ENCODE results near the gene CACNA2D2.
"Not testable (repeated sequence)": the region's sequence is repeated elsewhere in the genome, so short reads cannot be mapped to it uniquely, and the experiment has no call there.

The CACNA2D2 gene

DNA sequence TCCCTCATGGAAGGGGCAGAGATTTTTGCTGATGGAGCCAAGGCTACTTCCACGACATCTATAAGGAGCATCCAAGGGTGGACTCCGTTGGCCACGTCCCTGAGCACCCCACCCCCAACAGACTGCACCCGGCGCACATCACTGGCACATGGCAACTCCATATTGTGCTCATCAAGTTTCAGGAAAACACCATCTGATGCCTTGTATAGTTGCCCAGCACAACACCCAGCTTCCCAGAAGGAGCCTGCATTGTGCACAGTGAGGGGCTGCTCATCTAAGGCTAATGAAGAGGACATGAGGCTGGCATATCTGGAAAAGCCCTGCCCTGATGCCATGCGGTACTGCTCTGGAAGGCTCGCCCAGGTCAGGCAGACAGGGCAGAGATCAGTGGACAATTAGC, 15.0 kb upstream of the CACNA2D2 start:
- Mint-ChIP-seq H3K4me1 (ENCODE audit: low read depth) (peaks cover 9% of the 10 kb centered on the region), H3K9me3 (no peaks in the 10 kb centered on the region), H3K4me3 (no peak overlapping the region), H3K27ac (no peak overlapping the region), H3K27me3 (ENCODE audit: low read depth) (peaks cover 30% of the 10 kb centered on the region), H3K36me3 (ENCODE audit: low read depth) (no peaks in the 10 kb centered on the region)
- no peak for DNase-seq (ENCODE audit: low spot score)

DNA sequence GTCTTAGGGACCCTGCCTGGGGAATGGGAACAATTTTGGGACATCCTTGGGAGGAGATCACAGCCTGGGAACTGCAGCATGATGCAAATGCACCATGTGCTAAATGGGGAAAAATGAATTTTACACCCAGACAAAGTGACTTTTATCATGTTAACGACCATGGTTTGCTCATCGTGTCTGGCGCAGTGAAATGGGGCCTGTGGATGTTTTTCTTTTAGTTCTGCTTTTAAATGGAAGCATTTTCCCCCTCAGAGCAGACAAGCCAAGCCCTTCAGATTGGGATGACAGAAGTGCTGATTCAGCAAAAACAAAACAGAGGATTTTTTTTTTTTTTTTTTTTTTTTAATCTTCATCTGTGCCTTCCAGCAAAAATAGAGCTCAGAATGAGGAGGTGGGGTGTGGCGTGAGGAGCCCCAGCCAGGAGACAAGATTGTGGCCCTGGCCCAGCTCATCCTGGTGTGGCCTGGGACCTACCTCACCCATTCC, 14.3 kb upstream of the CACNA2D2 start:
- DNase-seq (ENCODE audit: low spot score) = no peak
- H3K36me3 Mint-ChIP-seq (ENCODE audit: low read depth) = no peaks in the 10 kb centered on the region
- H3K4me1 Mint-ChIP-seq (ENCODE audit: low read depth) = peaks cover 9% of the 10 kb centered on the region
- no peak overlapping the region for H3K27ac Mint-ChIP-seq
- H3K4me3 Mint-ChIP-seq = no peak overlapping the region
- peaks cover 30% of the 10 kb centered on the region for H3K27me3 Mint-ChIP-seq (ENCODE audit: low read depth)
- H3K9me3 Mint-ChIP-seq = no peaks in the 10 kb centered on the region

DNA sequence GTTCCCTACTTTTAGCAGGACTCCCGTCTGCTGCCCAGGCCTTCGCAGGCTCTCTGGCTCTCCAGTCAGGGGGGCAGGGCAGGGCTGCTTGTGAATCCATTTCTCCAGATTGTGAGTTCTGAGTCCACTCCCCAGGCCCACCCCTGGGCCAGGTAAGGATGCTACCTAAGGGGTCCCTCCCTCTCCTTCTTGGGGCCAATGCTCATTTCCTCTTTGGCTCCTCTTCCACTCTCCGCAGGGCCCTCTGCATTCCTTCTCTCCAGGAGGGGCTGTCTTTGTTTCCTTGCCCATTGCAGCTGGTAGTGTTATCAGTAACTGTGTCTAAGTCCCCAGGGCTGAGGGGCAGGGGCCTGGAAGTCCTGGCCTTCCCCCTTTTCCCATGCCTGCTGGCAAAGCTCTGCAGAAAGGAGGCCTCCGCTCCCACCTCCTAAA, 13.0 kb upstream of the CACNA2D2 start:
- H3K36me3 Mint-ChIP-seq (ENCODE audit: low read depth) = no peaks in the 10 kb centered on the region
- H3K9me3 Mint-ChIP-seq = no peaks in the 10 kb centered on the region
- peaks cover 9% of the 10 kb centered on the region for H3K4me1 Mint-ChIP-seq (ENCODE audit: low read depth)
- H3K27me3 Mint-ChIP-seq (ENCODE audit: low read depth) = peaks cover 27% of the 10 kb centered on the region
- no peak for DNase-seq (ENCODE audit: low spot score)
- H3K27ac Mint-ChIP-seq = no peak overlapping the region
- H3K4me3 Mint-ChIP-seq = no peak overlapping the region

DNA sequence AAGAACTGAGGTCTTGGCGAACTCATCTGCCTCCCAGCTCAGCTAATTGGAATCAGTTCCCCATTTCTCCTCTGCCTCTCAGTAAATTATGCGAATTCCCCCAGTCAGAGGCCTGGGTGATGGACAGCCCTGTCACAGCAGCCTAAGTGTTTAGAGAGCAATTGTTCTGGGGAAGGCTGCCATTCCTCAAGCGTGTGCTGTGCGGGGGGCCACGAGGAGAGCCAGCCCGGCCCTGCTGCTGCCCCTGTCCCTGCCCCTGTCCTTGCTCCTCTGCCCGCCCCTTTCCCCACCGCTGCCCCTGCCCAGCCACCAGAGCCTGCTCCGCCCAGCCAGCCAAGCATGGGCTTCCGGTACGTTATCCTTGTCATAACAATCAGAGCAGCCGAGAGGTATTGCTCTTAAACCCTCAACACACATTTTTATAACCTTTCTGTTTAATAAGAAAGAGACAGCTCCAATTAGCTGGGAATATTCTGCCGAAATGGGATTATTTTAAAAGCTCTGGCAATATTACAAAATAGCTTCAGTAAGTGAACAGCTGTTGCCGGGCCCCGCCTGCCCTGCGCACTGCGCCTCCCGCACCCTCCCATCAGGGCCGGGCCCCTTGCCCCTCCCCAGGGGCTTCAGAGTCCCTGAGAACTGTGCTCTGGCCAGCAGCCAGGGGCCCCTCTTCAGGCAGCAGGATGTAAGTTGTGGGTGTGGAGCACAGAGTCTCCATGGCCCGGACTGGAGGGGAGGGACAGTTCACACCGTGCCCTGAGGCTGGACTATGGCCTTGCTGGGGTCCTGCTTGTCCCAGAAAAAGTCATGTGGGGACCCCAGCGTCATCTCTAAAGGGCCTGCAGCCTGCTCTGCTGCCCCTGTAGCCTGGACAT, 12.4 kb upstream of the CACNA2D2 start:
- peaks cover 26% of the 10 kb centered on the region for H3K27me3 Mint-ChIP-seq (ENCODE audit: low read depth)
- no peaks in the 10 kb centered on the region for H3K9me3 Mint-ChIP-seq
- H3K4me1 Mint-ChIP-seq (ENCODE audit: low read depth) = peaks cover 9% of the 10 kb centered on the region
- H3K36me3 Mint-ChIP-seq (ENCODE audit: low read depth) = no peaks in the 10 kb centered on the region
- DNase-seq (ENCODE audit: low spot score) = no peak
- no peak overlapping the region for H3K4me3 Mint-ChIP-seq
- no peak overlapping the region for H3K27ac Mint-ChIP-seq

DNA sequence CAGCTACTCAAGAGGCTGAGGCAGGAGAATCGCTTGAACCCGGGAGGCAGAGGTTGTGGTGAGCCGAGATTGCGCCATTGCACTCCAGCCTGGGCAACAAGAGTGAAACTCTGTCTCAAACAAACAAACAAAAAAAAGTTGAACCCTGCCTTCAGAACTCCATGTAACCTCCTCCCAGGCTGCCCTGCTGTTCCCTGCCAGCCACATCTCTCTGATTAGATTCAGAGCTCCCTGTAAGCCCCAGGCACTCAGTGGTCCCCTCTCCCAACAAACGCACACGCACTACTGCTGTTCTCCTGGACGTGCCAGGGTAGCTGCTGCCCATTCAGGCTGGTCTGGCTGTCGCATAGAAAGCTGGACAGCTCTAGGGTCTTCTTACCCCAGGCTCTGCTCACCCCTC, 9.5 kb upstream of the CACNA2D2 start:
- not testable (repeated sequence) for H3K36me3 Mint-ChIP-seq (ENCODE audit: low read depth); H3K4me1 Mint-ChIP-seq (ENCODE audit: low read depth); H3K4me3 Mint-ChIP-seq; H3K27ac Mint-ChIP-seq; H3K9me3 Mint-ChIP-seq; DNase-seq (ENCODE audit: low spot score)
- H3K27me3 Mint-ChIP-seq (ENCODE audit: low read depth) = peaks cover 20% of the 10 kb centered on the region

DNA sequence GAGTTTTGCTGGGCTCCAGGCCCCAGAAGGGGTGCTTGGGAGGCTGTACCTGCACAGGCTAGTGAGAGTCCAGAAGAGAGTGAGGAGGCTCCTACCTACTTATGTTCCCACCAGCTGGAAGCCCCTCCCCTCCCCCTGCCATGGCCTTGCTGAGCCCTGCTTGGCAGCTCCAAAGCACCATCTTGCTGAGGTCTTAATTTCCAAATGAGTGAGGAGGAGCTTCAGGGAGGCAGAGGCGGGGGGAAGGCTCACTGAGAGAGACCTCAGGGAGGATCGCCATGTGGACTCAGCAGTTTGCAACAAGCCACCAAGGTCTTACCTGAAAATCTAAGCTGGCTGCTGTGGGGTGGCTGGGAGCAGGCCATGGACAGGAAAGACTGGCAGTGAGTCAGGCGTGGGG, 8.7 kb upstream of the CACNA2D2 start:
- Mint-ChIP-seq H3K4me3 (no peak overlapping the region), H3K27me3 (ENCODE audit: low read depth) (peaks cover 20% of the 10 kb centered on the region), H3K27ac (no peak overlapping the region), H3K36me3 (ENCODE audit: low read depth) (no peaks in the 10 kb centered on the region), H3K9me3 (no peaks in the 10 kb centered on the region), H3K4me1 (ENCODE audit: low read depth) (no peaks in the 10 kb centered on the region)
- DNase-seq (ENCODE audit: low spot score) = no peak

DNA sequence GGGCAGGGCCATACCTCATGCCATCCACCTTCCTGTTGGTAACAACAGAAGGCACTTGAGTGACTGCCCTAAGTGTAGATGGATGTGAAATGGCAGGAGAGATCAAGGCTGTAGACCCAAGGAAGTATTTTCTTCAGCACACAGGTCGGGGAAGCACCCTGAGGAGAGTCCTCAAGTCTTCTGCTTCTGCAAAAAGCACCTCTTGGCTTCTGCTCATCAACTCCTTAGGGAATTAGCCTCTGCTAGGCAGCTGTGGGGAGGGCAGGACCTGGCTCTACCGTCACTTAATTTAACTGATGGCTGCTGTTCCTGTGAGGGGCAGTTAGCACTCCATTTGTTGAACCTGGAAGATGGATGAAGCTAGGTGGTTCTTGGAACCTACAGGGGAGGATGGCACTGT, 6.9 kb upstream of the CACNA2D2 start:
- H3K4me1 Mint-ChIP-seq (ENCODE audit: low read depth) = no peaks in the 10 kb centered on the region
- H3K4me3 Mint-ChIP-seq = no peak overlapping the region
- DNase-seq (ENCODE audit: low spot score) = no peak
- no peaks in the 10 kb centered on the region for H3K36me3 Mint-ChIP-seq (ENCODE audit: low read depth)
- no peak overlapping the region for H3K27ac Mint-ChIP-seq
- H3K9me3 Mint-ChIP-seq = no peaks in the 10 kb centered on the region
- H3K27me3 Mint-ChIP-seq (ENCODE audit: low read depth) = peaks cover 20% of the 10 kb centered on the region

DNA sequence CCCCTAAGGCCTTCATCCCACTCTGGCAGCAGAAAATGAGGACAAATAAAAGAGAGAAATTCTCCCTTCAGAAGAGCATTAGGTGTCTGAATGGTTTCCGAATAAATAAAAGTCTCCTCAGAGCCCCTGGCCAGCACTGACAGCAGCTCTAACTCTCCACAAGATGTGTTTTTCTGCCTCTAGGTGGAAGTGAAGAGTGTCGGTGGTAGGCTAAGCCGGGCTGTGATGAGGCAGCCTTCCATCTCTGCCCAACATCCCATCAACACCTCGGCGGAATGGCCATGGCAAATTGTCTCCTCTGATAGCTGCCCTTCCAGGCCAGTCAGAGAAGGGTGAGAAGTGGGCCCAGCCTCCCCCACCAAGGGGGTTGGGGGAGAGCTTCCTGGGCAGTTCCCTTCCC, 6.3 kb upstream of the CACNA2D2 start:
- DNase-seq (ENCODE audit: low spot score) = no peak
- peaks cover 19% of the 10 kb centered on the region for H3K27me3 Mint-ChIP-seq (ENCODE audit: low read depth)
- H3K36me3 Mint-ChIP-seq (ENCODE audit: low read depth) = no peaks in the 10 kb centered on the region
- H3K27ac Mint-ChIP-seq = no peak overlapping the region
- no peak overlapping the region for H3K4me3 Mint-ChIP-seq
- no peaks in the 10 kb centered on the region for H3K4me1 Mint-ChIP-seq (ENCODE audit: low read depth)
- H3K9me3 Mint-ChIP-seq = no peaks in the 10 kb centered on the region

DNA sequence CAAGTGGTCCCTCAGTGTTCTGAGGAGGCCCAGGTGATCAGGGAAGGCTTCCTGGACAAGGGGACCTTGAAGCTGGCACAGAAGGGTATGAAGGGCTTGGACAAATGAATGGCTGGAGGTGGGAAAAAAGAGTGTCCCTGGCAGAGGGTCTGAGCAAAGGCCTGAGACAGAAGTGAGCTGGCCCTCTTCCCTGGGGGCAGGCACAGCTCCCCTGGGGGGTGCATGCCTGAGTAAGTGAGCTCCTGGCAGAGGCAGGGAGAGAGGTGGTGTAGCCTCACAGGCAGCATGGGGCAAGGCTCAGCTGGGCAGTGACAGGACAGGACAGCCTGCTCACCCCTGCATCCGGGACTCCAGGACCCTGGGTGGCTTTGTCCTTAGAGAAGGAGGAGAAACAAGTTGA, 5.4 kb upstream of the CACNA2D2 start:
- Mint-ChIP-seq H3K4me1 (ENCODE audit: low read depth) (no peaks in the 10 kb centered on the region), H3K36me3 (ENCODE audit: low read depth) (no peaks in the 10 kb centered on the region), H3K27me3 (ENCODE audit: low read depth) (peaks cover 25% of the 10 kb centered on the region), H3K4me3 (no peak overlapping the region), H3K9me3 (no peaks in the 10 kb centered on the region), H3K27ac (no peak overlapping the region)
- no peak for DNase-seq (ENCODE audit: low spot score)

DNA sequence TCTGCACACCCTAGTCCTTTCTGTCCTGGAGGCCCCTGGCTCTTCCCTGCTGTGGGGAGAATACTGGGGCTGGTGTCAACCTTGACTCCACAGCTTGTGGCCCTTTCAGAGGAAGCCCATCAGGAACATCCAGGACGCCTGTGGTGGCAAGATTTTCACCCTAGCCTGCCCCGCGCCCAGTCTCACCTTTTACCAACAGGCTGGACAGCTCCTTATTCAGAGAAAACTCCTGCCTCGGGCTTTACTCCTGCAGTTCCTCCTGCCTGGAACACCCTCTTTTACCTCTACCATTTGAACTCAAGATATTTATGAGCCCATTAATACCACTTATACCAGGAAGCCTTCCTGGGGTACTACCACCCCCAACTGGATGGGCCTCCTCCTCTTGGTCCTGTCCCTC, 2.7 kb upstream of the CACNA2D2 start:
- Mint-ChIP-seq H3K4me3 (no peak overlapping the region), H3K36me3 (ENCODE audit: low read depth) (no peaks in the 10 kb centered on the region), H3K9me3 (no peaks in the 10 kb centered on the region), H3K27ac (no peak overlapping the region), H3K27me3 (ENCODE audit: low read depth) (peaks cover 41% of the 10 kb centered on the region), H3K4me1 (ENCODE audit: low read depth) (peaks cover 2% of the 10 kb centered on the region)
- DNase-seq (ENCODE audit: low spot score) = no peak

DNA sequence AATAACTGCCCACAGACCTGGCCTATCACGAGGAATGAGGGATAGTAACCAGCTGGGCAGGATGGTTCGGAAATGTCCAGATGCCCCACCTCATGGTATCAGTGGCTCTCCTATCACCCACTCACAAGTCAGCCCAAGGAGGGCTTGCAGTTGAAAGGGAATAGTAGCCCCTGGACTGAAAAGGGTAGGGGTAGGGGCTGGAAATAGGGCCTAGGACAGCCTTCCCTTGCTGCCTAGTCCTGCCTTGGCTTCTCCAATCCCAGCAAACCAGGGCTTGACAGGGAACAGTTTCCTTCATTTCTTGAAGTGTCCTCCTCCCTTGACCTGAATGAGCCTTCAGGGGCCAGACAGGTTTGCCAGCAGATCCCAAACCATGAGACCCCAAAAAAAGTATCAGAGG, 1.2 kb upstream of the CACNA2D2 start:
- H3K27ac Mint-ChIP-seq = no peak overlapping the region
- no peak for DNase-seq (ENCODE audit: low spot score)
- H3K4me3 Mint-ChIP-seq = no peak overlapping the region

DNA sequence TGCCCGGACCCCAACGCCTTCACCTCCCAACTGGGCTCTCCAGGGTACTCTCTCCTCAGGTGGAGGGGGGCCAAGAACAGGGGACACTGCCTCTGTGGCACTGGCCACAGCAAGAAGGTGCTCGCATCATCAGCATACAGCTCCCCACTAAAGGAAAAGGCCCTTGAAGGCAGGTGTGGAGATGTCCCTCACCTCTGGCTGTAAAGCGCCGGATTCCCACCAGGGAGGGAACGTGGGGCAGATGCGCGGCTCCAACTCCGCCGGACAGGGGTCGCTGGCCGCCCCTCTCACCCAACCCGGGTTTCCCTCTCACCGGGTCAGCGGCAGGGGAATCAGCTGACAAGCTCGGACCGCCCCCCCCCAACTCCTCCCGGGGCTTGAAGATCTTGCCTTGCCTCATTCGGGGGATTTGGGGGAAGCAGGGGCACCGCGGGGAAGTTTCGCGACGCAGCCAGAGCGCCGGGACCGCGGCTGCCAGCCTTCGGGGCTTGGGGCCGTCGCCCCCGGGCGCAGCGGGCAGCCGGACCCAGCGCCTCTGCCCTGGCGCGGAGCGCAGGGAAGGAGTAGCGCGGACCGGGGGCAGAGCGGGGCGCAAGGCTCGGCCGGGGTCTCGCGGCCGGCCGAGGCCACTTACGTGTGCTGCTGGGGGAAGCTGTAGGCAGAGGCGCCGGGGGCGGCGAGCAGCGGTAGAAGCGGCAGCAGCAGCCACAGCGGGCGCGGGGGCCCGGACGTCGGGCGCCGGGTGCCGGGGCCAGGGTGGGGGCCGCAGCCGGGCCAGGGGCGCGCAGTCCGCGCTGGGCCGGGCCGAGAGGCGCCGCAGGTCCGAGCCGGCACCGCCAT, 630 bp downstream of the CACNA2D2 start:
- Mint-ChIP-seq H3K36me3 (ENCODE audit: low read depth) (no peaks in the 10 kb centered on the region), H3K4me1 (ENCODE audit: low read depth) (peaks cover 2% of the 10 kb centered on the region), H3K9me3 (no peaks in the 10 kb centered on the region), H3K27me3 (ENCODE audit: low read depth) (peaks cover 53% of the 10 kb centered on the region), H3K4me3 (peak overlapping the region; percentile 48), H3K27ac (no peak overlapping the region)
- DNase-seq (ENCODE audit: low spot score) = no peak

More for the DNA sequence above, 1.2 kb upstream of the CACNA2D2 start:
- peaks cover 2% of the 10 kb centered on the region for H3K4me1 Mint-ChIP-seq (ENCODE audit: low read depth)
- H3K36me3 Mint-ChIP-seq (ENCODE audit: low read depth) = no peaks in the 10 kb centered on the region
- peaks cover 51% of the 10 kb centered on the region for H3K27me3 Mint-ChIP-seq (ENCODE audit: low read depth)
- no peaks in the 10 kb centered on the region for H3K9me3 Mint-ChIP-seq

DNA sequence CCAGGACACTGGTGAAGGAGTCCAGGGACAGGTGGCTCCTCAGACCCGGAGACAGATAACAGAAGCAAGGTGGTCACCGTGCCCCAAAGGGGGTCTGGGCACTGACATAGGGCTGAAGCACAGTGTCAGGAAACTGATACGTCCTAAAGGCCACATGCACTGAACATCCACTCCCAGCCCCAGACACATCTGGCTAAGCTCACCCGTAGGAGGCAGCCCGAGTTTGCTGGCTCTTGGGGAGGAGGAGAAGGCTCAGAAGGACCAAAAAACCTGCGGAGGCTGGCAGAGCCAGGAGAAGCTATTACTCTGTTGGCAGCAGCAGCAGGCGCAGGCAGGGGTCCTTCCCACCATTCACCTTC, 1.2 kb downstream of the CACNA2D2 start:
- DNase-seq (ENCODE audit: low spot score) = no peak

More for the DNA sequence above, 1.2 kb downstream of the CACNA2D2 start:
- Mint-ChIP-seq H3K27ac (no peak overlapping the region), H3K9me3 (no peaks in the 10 kb centered on the region), H3K36me3 (ENCODE audit: low read depth) (no peaks in the 10 kb centered on the region), H3K27me3 (ENCODE audit: low read depth) (peaks cover 53% of the 10 kb centered on the region), H3K4me3 (peak overlapping the region; percentile 18), H3K4me1 (ENCODE audit: low read depth) (peaks cover 2% of the 10 kb centered on the region)
